HL-60 (cell line): Measurements from ENCODE around the gene ZNF534.
"Not testable (repeated sequence)": the region's sequence is repeated elsewhere in the genome, so short reads cannot be mapped to it uniquely, and the experiment has no call there.

Experiments used
- DNase-seq, 2 experiments: peaks; one replicate each; pipeline ENCODE4 v3.0.0-alpha.2; 2010 to 2020; ENCODE audit warnings: low read depth in 1 of 2, low spot score in 1 of 2
- H3K27ac ChIP-seq: fragments of 250-450 bp; sonication (Bioruptor Pico); replicated peaks from 2 replicates; pipeline ENCODE4 v1.5.1; 2020; ENCODE audit warnings: mild to moderate bottlenecking, moderate library complexity
- H3K27me3 ChIP-seq: fragments of 250-450 bp; sonication (Bioruptor Pico); 2 replicates; pipeline ENCODE4 v1.5.1; 2021; ENCODE audit warnings: mild to moderate bottlenecking, moderate library complexity; ENCODE audit not compliant: insufficient read depth, poor library complexity, severe bottlenecking
- H3K4me3 ChIP-seq: replicated peaks from 2 replicates; pipeline ENCODE4 v1.5.1; 2011; ENCODE audit warnings: mild to moderate bottlenecking, control low read depth, low read length; ENCODE audit not compliant: insufficient read depth
- GABPA ChIP-seq: IDR thresholded peaks from 2 replicates; pipeline ENCODE4 v1.6.1; 2012; ENCODE audit warnings: low read depth
- POLR2AphosphoS5 ChIP-seq: IDR thresholded peaks from 2 replicates; pipeline ENCODE4 v1.6.1; 2012; ENCODE audit warnings: low read depth
- SPI1 ChIP-seq: IDR thresholded peaks from 2 replicates; pipeline ENCODE4 v1.6.1; 2012; ENCODE audit warnings: low read depth, mild to moderate bottlenecking, borderline replicate concordance
- TF ChIP-seq, protein P1 (sequence below): IDR thresholded peaks from one replicate; pipeline ENCODE4 v1.5.1; 2011; ENCODE audit warnings: low read length, control low read depth, inconsistent platforms; ENCODE audit not compliant: insufficient read depth
- TF ChIP-seq, protein P2 (sequence below): IDR thresholded peaks from 2 replicates; pipeline ENCODE4 v1.6.1; 2012; ENCODE audit warnings: low read depth; ENCODE audit not compliant: insufficient replicate concordance

The ZNF534 gene

DNA sequence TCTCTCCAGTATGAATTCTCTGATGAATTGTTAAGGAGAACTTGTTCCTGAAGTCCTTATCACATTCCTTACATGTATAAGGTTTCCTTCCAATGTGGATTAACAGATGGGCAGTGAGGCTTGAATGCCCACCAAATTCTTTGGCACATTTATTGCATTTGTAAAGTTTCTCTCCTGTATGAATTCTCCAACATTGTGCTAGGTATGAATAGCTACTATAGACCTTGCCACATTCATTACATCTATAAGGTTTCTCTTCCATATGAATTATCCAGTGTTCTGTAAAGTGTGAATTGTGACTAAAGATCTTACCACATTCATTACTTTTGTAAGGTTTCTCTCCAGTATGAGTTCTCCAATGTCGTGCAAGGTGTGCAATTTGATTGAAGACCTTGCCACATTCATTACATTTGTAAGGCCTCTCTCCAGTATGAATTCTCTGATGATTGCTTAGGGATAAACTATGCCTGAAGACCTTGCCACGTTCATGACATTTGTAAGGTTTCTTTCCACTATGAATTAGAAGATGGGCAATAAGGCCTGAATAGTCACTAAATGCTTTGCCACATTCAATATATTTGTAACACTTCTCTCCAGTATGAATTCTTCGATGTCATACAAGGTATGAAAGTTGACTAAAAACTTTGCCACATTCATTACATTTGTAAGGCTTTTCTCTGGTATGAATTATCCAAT, 44.9 kb downstream of the ZNF534 start:
- no peak overlapping the region for H3K27ac ChIP-seq
- TF ChIP-seq, protein P1, sequence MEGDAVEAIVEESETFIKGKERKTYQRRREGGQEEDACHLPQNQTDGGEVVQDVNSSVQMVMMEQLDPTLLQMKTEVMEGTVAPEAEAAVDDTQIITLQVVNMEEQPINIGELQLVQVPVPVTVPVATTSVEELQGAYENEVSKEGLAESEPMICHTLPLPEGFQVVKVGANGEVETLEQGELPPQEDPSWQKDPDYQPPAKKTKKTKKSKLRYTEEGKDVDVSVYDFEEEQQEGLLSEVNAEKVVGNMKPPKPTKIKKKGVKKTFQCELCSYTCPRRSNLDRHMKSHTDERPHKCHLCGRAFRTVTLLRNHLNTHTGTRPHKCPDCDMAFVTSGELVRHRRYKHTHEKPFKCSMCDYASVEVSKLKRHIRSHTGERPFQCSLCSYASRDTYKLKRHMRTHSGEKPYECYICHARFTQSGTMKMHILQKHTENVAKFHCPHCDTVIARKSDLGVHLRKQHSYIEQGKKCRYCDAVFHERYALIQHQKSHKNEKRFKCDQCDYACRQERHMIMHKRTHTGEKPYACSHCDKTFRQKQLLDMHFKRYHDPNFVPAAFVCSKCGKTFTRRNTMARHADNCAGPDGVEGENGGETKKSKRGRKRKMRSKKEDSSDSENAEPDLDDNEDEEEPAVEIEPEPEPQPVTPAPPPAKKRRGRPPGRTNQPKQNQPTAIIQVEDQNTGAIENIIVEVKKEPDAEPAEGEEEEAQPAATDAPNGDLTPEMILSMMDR = no peak
- TF ChIP-seq, protein P2, sequence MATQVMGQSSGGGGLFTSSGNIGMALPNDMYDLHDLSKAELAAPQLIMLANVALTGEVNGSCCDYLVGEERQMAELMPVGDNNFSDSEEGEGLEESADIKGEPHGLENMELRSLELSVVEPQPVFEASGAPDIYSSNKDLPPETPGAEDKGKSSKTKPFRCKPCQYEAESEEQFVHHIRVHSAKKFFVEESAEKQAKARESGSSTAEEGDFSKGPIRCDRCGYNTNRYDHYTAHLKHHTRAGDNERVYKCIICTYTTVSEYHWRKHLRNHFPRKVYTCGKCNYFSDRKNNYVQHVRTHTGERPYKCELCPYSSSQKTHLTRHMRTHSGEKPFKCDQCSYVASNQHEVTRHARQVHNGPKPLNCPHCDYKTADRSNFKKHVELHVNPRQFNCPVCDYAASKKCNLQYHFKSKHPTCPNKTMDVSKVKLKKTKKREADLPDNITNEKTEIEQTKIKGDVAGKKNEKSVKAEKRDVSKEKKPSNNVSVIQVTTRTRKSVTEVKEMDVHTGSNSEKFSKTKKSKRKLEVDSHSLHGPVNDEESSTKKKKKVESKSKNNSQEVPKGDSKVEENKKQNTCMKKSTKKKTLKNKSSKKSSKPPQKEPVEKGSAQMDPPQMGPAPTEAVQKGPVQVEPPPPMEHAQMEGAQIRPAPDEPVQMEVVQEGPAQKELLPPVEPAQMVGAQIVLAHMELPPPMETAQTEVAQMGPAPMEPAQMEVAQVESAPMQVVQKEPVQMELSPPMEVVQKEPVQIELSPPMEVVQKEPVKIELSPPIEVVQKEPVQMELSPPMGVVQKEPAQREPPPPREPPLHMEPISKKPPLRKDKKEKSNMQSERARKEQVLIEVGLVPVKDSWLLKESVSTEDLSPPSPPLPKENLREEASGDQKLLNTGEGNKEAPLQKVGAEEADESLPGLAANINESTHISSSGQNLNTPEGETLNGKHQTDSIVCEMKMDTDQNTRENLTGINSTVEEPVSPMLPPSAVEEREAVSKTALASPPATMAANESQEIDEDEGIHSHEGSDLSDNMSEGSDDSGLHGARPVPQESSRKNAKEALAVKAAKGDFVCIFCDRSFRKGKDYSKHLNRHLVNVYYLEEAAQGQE = no peak
- TF ChIP-seq GABPA (no peak), SPI1 (no peak), POLR2AphosphoS5 (no peak)
- no peak overlapping the region for H3K4me3 ChIP-seq
- no peak for DNase-seq
- H3K27me3 ChIP-seq = no peaks in the 10 kb centered on the region

DNA sequence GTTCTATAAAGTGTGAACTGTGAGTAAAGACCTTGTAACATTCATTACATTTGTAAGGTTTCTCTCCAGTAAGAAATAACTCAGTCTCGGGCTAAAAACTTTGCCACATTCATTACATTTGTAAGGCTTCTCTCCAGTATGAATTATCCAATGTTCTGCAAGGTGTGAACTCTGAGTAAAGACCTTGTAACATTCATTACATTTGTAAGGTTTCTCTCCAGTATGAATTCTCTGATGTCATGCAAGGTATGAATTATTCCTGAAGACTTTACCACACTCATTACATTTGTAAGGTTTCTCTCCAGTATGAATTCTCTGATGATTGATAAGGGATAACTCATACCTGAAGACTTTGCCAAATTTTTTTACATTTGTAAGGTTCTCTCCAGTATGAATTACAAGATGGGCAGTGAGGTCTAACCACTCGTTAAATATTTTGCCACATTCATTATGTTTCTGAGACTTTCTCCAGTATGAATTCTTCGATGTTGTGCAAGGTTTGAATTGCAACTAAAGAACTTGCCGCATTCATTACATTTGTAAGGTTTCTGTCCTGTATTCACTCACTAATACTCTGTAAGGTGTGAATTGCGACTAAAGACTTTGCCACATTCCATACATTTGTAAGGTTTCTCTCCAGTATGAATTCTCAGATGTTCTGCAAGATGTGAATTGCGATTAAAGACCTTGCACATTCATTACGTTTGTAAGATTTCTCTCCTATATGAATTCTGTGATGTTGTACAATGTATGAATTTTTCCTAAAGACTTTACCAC, 45.6 kb downstream of the ZNF534 start:
- DNase-seq = no peak
- H3K4me3 ChIP-seq = no peak overlapping the region
- H3K27ac ChIP-seq = no peak overlapping the region
- TF ChIP-seq SPI1 (no peak), GABPA (no peak), POLR2AphosphoS5 (no peak)
- TF ChIP-seq, protein P2 = no peak
- TF ChIP-seq, protein P1 = no peak
- H3K27me3 ChIP-seq = no peaks in the 10 kb centered on the region

DNA sequence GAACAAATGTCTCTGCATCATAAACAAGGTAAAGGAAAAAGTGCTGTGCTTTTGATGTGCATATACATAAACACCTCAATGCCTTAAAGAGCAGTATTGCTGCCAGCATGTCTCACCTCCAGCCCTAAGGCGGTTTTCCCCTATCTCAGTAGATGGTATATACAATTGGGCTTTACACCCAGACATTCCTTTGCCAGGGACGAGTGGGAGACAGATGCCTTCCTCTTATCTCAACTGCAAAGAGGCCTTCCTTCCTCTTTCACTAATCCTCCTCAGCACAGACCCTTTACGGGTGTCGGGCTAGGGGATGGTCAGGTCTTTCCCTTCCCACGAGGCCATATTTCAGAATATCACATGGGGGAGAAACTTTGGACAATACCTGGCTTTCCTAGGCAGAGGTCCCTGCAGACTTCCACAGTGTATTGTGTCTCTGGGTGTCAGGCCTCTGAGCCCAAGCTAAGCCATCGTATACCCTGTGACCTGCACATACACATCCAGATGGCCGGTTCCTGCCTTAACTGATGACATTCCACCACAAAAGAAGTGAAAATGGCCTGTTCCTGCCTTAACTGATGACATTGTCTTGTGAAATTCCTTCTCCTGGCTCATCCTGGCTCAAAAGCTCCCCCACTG, 55.3 kb downstream of the ZNF534 start:
- not testable (repeated sequence) for DNase-seq, H3K4me3 ChIP-seq, H3K27me3 ChIP-seq, H3K27ac ChIP-seq

DNA sequence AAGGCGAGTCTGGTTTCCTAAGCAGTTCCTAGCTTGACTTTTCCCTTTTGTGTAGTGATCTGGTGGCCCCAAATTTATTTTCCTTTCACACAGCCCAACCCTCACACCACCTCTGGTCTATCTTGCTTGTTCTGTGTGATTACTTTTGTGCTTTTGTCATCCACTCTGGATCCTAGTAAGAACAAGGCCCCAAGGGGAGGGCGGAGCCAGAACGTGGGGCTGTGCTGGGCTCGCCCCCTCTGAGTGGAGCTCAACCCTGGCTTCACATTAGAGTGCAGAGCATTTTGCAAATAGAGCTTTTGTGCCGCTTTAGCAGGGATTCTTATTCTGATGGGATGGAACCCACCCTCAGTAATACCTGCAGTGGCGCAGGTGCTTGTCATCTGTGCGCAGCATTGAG, 56.1 kb downstream of the ZNF534 start:
- not testable (repeated sequence) for DNase-seq, H3K27me3 ChIP-seq, H3K27ac ChIP-seq, H3K4me3 ChIP-seq

DNA sequence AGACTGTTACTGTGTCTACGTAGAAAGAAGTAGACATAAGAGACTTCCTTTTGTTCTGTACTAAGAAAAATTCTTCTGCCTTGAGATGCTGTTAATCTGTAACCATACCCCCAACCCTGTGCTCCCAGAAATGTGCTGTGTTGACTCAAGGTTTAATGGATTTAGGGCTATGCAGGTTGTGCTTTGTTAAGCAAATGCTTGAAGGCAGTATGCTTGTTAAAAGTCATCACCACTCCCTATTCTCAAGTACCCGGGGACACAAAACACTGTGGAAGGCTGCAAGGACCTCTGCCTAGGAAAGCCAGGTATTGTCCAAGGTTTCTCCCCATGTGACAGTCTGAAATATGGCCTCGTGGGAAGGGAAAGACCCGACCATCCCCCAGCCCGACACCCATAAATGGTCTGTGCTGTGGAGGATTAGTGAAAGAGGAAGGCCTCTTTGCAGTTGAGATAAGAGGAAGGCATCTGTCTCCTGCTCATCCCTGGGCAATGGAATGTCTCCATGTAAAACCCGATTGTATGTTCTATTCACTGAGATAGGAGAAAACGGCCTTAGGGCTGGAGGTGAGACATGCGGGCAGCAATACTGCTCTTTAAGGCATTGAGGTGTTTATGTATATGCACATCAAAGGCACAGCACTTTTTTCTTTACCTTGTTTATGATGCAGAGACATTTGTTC, 56.8 kb downstream of the ZNF534 start:
- H3K27me3 ChIP-seq, H3K4me3 ChIP-seq, H3K27ac ChIP-seq, DNase-seq: not testable (repeated sequence)
